OCI-LY7 (cell line): ENCODE results near the gene CFLAR. TPM values are rescaled to one million over a fixed set of nuclear protein-coding genes. Genes with fewer than 3 reads are reported as not detected.

ENCODE experiments used
- Bru-seq: library from RNA; stranded (reverse); fragments of 400-500 nt; gene quantifications from one replicate; lab custom pipeline; 2021; lab: Mats Ljungman, UMichigan
- BruChase-seq, 2 experiments: library from RNA; stranded (reverse); fragments of 400-500 nt; gene quantifications; one replicate each; lab custom pipeline; 2021; lab: Mats Ljungman, UMichigan
- BruUV-seq: library from RNA; stranded (reverse); fragments of 400-500 nt; replicated peaks from 2 replicates; lab custom pipeline; 2021; lab: Mats Ljungman, UMichigan
- CTCF ChIA-PET: fragments of 300-600 bp; sonication (Branson Sonifier 250); formaldehyde crosslinking; loops from one replicate; lab custom pipeline; 2022; ENCODE audit warnings: antibody characterized with exemption; ENCODE audit not compliant: unreplicated experiment; lab: Charles Lee
- POLR2A ChIA-PET: fragments of 300-600 bp; sonication (Branson Sonifier 250); formaldehyde crosslinking; loops from one replicate; lab custom pipeline; 2022; ENCODE audit warnings: antibody characterized with exemption; lab: Charles Lee
- DNase-seq: peaks from one replicate; pipeline ENCODE4 v3.0.0-alpha.2; 2015; ENCODE audit warnings: low spot score
- H2AFZ ChIP-seq: fragments of 200-600 bp; sonication (generic), shearing (Covaris generic); 2 replicates; pipeline ENCODE4 v1.6.1; 2014; ENCODE audit warnings: mild to moderate bottlenecking, antibody characterized with exemption, low read length, moderate library complexity
- H3K27ac ChIP-seq: fragments of 200-600 bp; sonication (generic); 2 replicates; pipeline ENCODE4 v1.5.1; 2014; ENCODE audit warnings: mixed run types, low read depth, mild to moderate bottlenecking, moderate library complexity, low read length, inconsistent platforms; ENCODE audit not compliant: poor library complexity, severe bottlenecking
- H3K36me3 ChIP-seq: fragments of 200-600 bp; sonication (generic); 2 replicates; pipeline ENCODE4 v1.6.1; 2014; ENCODE audit warnings: mild to moderate bottlenecking, antibody characterized with exemption, low read length, moderate library complexity, mixed read lengths; ENCODE audit not compliant: insufficient read depth
- H3K4me1 ChIP-seq: fragments of 200-600 bp; sonication (generic); 2 replicates; pipeline ENCODE4 v1.5.1; 2014; ENCODE audit warnings: mild to moderate bottlenecking, low read length; ENCODE audit not compliant: insufficient read depth, poor library complexity, severe bottlenecking
- H3K4me2 ChIP-seq: fragments of 200-600 bp; sonication (generic); 2 replicates; pipeline ENCODE4 v1.6.1; 2014; ENCODE audit warnings: mild to moderate bottlenecking, low read length
- H3K4me3 ChIP-seq: fragments of 200-600 bp; sonication (generic); 2 replicates; pipeline ENCODE4 v1.5.1; 2014; ENCODE audit warnings: mild to moderate bottlenecking, low read depth, low read length; ENCODE audit not compliant: poor library complexity, severe bottlenecking
- H3K79me2 ChIP-seq: fragments of 200-600 bp; sonication (generic); 2 replicates; pipeline ENCODE4 v1.6.1; 2016; ENCODE audit warnings: low read depth, mild to moderate bottlenecking, low read length, moderate library complexity, mixed read lengths; ENCODE audit not compliant: insufficient read depth
- H3K9me2 ChIP-seq: fragments of 200-600 bp; sonication (generic); 2 replicates; pipeline ENCODE4 v1.6.1; 2016; ENCODE audit warnings: mild to moderate bottlenecking, low read length, mixed read lengths; ENCODE audit not compliant: insufficient read depth
- H3K9me3 ChIP-seq: fragments of 200-600 bp; sonication (generic); 2 replicates; pipeline ENCODE4 v1.6.1; 2014; ENCODE audit warnings: mild to moderate bottlenecking, mixed run types, low read length, mixed read lengths
- H4K20me1 ChIP-seq: fragments of 200-600 bp; sonication (generic); 2 replicates; pipeline ENCODE4 v1.6.1; 2014; ENCODE audit warnings: mild to moderate bottlenecking, antibody characterized with exemption, low read length, moderate library complexity, mixed read lengths; ENCODE audit not compliant: insufficient read depth
- CTCF ChIP-seq: fragments of 200-600 bp; sonication (generic); conservative IDR thresholded peaks from 2 replicates; pipeline ENCODE4 v1.5.1; 2014; ENCODE audit warnings: mild to moderate bottlenecking, antibody characterized with exemption, low read length, moderate library complexity, mixed read lengths
- EZH2phosphoT487 ChIP-seq: fragments of 200-600 bp; sonication (generic); IDR thresholded peaks from 2 replicates; pipeline ENCODE4 v1.6.1; 2018; ENCODE audit warnings: low read depth, borderline replicate concordance, mild to moderate bottlenecking, mixed run types, antibody characterized with exemption, low read length, moderate library complexity, mixed read lengths
- intact Hi-C: fragments of 100-400 bp; cut with micrococcal nuclease; formaldehyde crosslinking; loops from one replicate; pipeline ENCODE4 v1.10.0; 2022; ENCODE audit not compliant: unreplicated experiment
- long read RNA-seq: library from polyadenylated mRNA; stranded (forward); transcript quantifications from one replicate; pipeline ENCODE4 v2.0.0, GENCODE V29; 2022
- total RNA-seq, 2 experiments: library from RNA; depleted of rRNA in 1 of 2; stranded (reverse); fragments of >200 nt in 1 of 2; shearing (Covaris generic) in 1 of 2; gene quantifications; 2 replicates each; pipeline ENCODE4 v1.2.3, GENCODE V29; 2014 to 2022

The CFLAR gene
- 42.8 and 55.8 TPM in 2 replicates for total RNA-seq (2014; rRNA removed; shearing (Covaris generic))
- total RNA-seq (2022): 82.5 and 91.9 TPM in 2 replicates
- Bru-seq, nascent RNA: percentile 84 among the genes with signal in this experiment
- BruChase-seq, experiment 1, labeled RNA remaining after a 6-hour chase: percentile 89 among the genes with signal in this experiment
- percentile 87 among the genes with signal in this experiment for BruChase-seq, experiment 2, labeled RNA remaining after a 2-hour chase
- long read RNA-seq, transcript CFLAR-203 (6 exons, 1,283 nt): major isoform, 8 of 76 reads
- long read RNA-seq, transcript CFLAR-220 (4 exons, 516 nt): minor isoform, 6 of 76 reads
- long read RNA-seq, partial matches to known transcripts: 18 of 76 reads
- long read RNA-seq, other reads (novel, unspliced or antisense): 38 of 76 reads

DNA sequence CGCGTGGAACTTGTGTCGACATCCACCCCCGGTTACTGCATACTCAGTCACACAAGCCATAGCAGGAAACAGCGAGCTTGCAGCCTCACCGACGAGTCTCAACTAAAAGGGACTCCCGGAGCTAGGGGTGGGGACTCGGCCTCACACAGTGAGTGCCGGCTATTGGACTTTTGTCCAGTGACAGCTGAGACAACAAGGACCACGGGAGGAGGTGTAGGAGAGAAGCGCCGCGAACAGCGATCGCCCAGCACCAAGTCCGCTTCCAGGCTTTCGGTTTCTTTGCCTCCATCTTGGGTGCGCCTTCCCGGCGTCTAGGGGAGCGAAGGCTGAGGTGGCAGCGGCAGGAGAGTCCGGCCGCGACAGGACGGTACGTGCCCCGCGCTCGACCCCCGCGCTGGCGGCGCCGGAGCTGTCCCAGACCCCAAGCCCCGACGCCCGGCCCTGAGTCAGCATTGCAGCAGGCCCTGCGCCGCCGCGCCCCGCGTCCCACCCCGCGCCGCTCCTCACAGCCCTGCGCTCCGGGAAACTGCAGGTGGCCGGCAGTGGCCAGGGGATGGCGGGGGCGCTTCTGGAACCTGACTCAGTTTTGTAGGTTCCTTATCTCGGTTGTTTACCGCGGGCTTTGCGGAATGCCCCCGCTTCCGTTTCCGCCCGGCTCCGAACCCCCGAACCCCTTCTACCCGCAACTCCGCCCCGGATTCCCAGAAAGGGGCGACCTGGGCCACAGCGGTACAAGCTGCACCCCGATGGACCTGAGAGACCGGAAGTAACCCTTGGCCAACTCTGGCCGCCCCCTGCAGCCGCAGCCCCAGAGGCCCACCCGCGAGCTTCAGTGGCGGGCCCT lies at the start of gene CFLAR:
TSS of gene CFLAR (plus strand) at position 50 of the 844 bp plus-strand sequence. CDS start 13,702 bp downstream, outside the sequence.
- peak; percentile 68 for DNase-seq
- TF ChIP-seq CTCF (no peak), EZH2phosphoT487 (no peak)
- Histone ChIP-seq H3K27ac (peak within 1 kb of the TSS; percentile 95), H3K36me3 (no peaks in the 10 kb centered on the region; the same call in 1 of the 2 replicates), H2AFZ (peak within 1 kb of the TSS; percentile 63), H3K79me2 (peaks cover 28% of the 10 kb centered on the region), H3K4me3 (peak within 1 kb of the TSS; percentile 81), H3K4me1 (peaks cover 23% of the 10 kb centered on the region), H4K20me1 (no peaks in the 10 kb centered on the region), H3K9me2 (no peaks in the 10 kb centered on the region), H3K4me2 (peak within 1 kb of the TSS; percentile 89), H3K9me3 (peaks cover 8% of the 10 kb centered on the region; the same call in 1 of the 2 replicates)
- intact Hi-C loops: loop anchor here (2.0 to 5.0 kb wide), 2 partner anchors 306 to 404 kb away; partner anchors contain the start of gene BZW1
- CTCF ChIA-PET: no interaction called here
- POLR2A ChIA-PET: interaction anchor here (0.5 to 4.3 kb wide), 10 partner anchors 9 to 1890 kb away, joined by 3 to 19 read pairs (median 5); no protein-coding TSS in a partner anchor
- no TSS peak for BruUV-seq

DNA sequence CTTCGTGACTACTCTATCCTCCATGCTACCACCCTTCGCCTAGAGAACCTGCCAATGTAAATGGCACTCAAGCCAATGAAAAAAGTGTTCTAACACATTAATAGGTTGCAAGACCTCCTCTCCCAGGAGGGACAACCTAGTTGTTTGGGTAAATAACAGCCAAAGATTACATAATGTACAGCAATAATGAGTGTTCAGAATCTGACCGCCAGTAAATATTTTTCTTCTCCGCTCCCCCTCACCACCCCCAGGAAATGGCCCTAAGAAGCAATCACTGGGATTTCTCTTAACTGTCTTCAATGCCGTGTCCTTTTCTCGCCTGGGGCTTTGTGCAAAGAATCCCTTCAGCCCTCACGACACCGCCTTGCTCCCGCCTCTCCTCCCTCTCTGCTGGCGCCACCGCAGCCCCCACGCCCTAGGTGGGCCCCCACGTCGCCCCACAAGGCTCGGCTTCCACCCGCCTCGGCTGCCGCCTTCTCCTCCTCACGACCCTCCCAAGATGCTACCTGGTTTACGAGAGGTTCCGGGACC lies 45.0 kb upstream of the CFLAR start:
- peak overlapping the region; percentile 74 for H3K4me3 ChIP-seq
- no peaks in the 10 kb centered on the region for H3K9me3 ChIP-seq
- H3K27ac ChIP-seq: peak overlapping the region; percentile 58
- H4K20me1 ChIP-seq: no peaks in the 10 kb centered on the region
- DNase-seq: peak; percentile 32
- ChIA-PET CTCF (interaction anchor here (1.2 kb wide), 1 partner anchor 161 kb away, joined by 5 read pairs; no protein-coding TSS in a partner anchor), POLR2A (interaction anchor here (0.6 to 1.7 kb wide), 7 partner anchors 45 to 539 kb away, joined by 3 to 5 read pairs (median 3); partner anchors contain the start of genes CFLAR and NIF3L1)
- peaks cover 41% of the 10 kb centered on the region for H3K4me1 ChIP-seq
- H3K79me2 ChIP-seq: peaks cover 86% of the 10 kb centered on the region
- intact Hi-C loops: loop anchor here (1.0 to 2.0 kb wide), 4 partner anchors 47 to 162 kb away; partner anchors contain the start of gene ORC2
- TF ChIP-seq CTCF: no peak
- TF ChIP-seq EZH2phosphoT487: no peak
- H3K9me2 ChIP-seq: no peaks in the 10 kb centered on the region
- peak overlapping the region; percentile 26; the same call in 1 of the 2 replicates for H2AFZ ChIP-seq
- BruUV-seq: no TSS peak
- H3K36me3 ChIP-seq: peaks cover 4% of the 10 kb centered on the region; the same call in 1 of the 2 replicates
- H3K4me2 ChIP-seq: peak overlapping the region; percentile 80
